Neural progenitor cell (in vitro differentiated cells): ENCODE measurements around the gene ABCC3.

ENCODE experiments used
- CTCF ChIP-seq: fragments of 200-600 bp; sonication (generic); IDR thresholded peaks from 2 replicates; pipeline ENCODE4 v1.5.1; 2017; ENCODE audit warnings: antibody characterized with exemption, mild to moderate bottlenecking
- EZH2phosphoT487 ChIP-seq: fragments of 200-600 bp; sonication (generic); IDR thresholded peaks from 2 replicates; pipeline ENCODE4 v1.6.1; 2017; ENCODE audit warnings: antibody characterized with exemption

DNA sequence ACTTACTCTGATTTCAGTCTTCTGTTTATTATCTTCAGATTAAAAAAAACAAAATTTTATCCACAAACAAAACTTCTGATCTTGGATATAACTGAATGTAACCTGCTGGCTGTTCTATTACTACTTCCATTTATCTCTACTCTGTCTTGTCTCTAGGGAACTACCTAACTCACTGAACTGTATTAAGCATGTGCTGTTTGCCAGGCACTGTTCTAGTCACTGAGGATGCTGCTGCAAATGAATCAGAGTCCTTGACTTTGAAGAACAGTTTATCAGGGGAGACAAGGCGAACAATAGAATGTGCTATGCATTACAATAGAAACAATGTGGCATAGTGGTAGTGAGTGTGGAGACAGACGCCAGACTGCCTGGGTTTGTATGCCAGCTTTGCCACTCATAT lies 75.3 kb downstream of the ABCC3 start:
- TF ChIP-seq CTCF (no peak), EZH2phosphoT487 (no peak)
